Central memory CD4-positive, alpha-beta T cell (primary cell): ENCODE data around the gene PCDHB6.
"Not testable (repeated sequence)": the region's sequence is repeated elsewhere in the genome, so short reads cannot be mapped to it uniquely, and the experiment has no call there.

Experiments
- DNase-seq: peaks from one replicate; pipeline ENCODE4 v3.0.0; 2022
- total RNA-seq, 3 experiments: gene quantifications; one replicate each; lab custom pipeline; 2026; lab: John Stamatoyannopoulos, UW

PCDHB6 gene
- 0 to 0.04 (median 0) reads per million in 3 experiments for total RNA-seq

DNA sequence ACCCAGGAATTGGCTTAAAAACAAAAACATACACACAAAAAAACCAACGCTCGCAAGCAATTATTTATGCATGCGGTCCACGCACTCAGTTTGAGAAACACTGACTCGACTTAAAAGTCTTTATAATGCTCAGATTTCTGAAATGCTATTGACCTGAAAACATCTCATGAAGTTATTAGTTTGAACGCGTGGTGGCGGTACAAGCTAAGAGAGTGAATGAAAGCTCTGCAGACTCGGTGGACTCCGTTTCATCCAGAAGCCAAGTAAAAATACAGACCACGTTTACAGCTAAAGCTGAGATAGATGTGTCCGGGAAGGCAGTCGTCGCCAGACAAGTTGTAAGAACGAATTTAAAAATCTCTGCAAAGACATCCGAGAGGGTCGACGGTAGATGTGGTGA lies at the start of gene PCDHB6:
Gene PCDHB6 (plus strand): TSS at position 246 of the 400 bp plus-strand sequence. CDS start 201 bp downstream, outside the sequence.
- DNase-seq, result no peak

DNA sequence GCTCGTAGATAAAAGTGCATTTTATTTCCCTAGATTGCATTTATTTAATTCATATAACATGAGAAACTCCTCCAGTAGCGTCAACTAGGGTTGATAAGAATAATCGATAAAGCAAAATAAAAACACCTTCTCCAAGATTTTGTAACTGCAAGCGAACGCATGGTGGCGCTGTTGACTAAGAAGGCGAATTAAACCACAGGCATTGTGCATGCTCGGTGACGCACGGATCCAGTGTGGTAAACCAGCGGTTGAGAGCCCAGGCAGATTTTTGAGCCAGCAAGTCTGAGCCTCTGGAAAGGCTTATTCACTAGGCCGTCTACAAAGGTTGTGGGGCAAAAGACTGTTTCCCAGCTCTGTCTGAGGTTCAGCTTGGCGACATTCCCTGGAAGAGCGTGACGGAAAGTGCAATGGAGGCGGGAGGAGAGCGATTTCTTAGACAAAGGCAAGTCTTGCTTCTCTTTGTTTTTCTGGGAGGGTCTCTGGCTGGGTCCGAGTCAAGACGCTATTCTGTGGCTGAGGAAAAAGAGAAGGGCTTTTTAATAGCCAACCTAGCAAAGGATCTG lies 49.5 kb upstream of the PCDHB6 start, which contains the start of gene PCDHB3:
Gene PCDHB3 (plus strand): TSS at position 231 of the 563 bp plus-strand sequence. CDS start 177 bp downstream, at position 408.
- DNase-seq, result no peak

DNA sequence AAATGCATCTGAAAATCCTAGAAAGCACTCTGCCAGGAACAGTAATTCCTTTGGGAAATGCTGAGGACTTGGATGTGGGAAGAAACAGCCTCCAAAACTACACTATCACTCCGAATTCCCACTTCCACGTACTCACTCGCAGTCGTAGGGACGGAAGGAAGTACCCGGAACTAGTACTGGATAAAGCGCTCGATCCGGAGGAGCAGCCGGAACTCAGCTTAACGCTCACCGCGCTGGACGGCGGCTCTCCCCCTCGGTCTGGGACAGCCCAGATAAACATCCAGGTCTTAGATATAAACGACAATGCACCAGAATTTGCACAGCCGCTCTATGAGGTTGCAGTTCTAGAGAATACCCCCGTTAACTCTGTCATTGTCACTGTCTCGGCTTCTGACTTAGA lies 48.8 kb upstream of the PCDHB6 start:
- no peak for DNase-seq

DNA sequence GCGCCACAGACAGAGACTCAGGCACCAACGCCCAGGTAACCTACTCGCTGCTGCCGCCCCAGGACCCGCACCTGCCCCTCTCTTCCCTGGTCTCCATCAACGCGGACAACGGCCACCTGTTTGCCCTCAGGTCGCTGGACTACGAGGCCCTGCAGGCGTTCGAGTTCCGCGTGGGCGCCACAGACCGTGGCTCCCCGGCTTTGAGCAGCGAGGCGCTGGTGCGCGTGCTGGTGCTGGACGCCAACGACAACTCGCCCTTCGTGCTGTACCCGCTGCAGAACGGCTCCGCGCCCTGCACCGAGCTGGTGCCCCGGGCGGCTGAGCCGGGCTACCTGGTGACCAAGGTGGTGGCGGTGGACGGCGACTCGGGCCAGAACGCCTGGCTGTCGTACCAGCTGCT lies 47.8 kb upstream of the PCDHB6 start:
- not testable (repeated sequence) for DNase-seq

DNA sequence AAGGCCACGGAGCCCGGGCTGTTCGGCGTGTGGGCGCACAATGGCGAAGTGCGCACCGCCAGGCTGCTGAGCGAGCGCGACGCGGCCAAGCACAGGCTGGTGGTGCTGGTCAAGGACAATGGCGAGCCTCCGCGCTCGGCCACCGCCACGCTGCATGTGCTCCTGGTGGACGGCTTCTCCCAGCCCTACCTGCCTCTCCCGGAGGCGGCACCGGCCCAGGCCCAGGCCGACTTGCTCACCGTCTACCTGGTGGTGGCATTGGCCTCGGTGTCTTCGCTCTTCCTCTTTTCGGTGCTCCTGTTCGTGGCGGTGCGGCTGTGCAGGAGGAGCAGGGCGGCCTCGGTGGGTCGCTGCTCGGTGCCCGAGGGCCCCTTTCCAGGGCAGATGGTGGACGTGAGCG lies 47.4 kb upstream of the PCDHB6 start:
- not testable (repeated sequence) for DNase-seq

DNA sequence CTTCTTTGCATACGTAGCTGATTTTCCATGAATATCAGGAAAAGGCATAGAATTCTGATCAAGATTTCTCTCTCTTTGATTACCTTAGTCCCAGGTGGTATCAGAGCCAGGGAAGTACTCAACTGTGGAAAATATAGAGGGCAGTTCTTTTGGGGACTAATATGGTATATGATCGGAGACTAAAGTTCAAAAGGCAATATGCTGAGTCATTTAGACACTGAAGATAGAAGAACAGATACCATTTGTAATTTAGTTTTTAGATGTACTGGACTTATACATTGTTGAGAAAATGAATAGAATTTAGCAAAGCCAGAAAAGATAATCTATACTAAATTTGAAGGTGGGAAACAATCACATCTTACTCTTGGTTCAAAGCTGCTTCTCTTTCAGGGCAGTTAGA lies 44.5 kb upstream of the PCDHB6 start:
- DNase-seq, result no peak

DNA sequence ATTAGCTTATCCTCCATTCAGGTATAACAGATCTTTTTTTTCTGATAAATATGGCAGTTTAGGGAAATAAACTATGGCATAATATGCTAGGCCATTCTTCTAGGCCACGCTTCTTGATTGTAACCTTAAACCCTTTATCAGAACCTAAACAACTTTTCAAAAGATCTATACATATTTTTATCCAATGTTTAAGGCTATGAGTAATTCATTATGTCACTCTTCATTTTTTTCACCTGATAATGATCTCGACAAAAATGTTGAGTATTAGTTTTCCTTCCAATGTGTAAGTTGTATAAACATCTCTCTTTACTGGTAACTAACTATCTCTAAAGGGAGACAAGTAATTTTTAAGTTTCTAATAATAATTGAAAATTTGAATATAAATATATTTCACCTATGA lies 30.6 kb upstream of the PCDHB6 start:
- DNase-seq, result no peak

DNA sequence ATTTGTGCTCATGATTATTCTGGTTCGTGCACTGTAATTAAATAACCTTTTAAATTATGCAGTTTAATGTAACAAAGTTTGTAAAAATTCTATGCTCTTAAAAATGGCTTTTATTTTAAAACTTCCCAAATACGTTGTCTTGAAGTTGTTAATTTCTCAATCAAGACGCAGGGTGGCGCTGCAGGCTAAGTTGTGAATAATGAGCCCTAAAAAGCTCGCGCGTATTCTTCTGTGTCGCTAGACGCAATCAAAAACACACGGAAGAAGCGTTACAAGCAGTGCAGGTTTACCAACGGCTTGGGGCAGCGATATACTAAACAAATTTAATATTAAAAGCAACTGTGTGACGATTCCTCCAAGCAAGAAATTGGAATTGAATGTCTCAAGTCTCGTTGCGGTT lies 28.3 kb upstream of the PCDHB6 start, which contains the start of gene PCDHB4:
Gene PCDHB4 (plus strand): TSS at position 256 of the 400 bp plus-strand sequence. CDS start 181 bp downstream, outside the sequence.
- DNase-seq, result no peak

DNA sequence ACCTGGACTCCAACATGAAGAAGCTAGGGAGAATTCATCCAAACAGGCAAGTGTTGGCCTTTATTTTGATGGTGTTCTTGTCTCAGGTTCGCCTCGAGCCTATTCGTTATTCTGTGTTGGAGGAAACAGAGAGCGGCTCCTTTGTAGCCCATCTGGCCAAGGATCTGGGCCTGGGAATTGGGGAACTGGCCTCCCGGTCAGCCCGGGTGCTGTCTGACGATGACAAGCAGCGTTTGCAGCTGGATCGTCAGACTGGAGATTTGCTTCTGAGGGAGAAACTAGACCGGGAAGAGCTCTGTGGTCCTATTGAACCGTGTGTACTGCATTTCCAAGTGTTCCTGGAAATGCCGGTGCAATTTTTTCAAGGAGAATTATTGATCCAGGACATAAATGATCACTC lies 27.9 kb upstream of the PCDHB6 start:
- no peak for DNase-seq

DNA sequence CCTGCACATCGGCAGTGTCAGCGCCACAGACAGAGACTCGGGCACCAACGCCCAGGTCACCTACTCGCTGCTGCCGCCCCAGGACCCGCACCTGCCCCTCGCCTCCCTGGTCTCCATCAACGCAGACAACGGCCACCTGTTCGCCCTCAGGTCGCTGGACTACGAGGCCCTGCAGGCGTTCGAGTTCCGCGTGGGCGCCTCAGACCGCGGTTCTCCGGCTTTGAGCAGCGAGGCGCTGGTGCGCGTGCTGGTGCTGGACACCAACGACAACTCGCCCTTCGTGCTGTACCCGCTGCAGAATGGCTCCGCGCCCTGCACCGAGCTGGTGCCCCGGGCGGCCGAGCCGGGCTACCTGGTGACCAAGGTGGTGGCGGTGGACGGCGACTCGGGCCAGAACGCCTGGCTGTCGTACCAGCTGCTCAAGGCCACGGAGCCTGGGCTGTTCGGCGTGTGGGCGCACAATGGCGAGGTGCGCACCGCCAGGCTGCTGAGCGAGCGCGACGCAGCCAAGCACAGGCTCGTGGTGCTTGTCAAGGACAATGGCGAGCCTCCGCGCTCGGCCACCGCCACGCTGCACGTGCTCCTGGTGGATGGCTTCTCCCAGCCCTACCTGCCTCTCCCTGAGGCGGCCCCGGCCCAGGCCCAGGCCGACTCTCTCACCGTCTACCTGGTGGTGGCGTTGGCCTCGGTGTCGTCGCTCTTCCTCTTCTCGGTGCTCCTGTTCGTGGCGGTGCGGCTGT lies 26.3 kb upstream of the PCDHB6 start:
- not testable (repeated sequence) for DNase-seq

DNA sequence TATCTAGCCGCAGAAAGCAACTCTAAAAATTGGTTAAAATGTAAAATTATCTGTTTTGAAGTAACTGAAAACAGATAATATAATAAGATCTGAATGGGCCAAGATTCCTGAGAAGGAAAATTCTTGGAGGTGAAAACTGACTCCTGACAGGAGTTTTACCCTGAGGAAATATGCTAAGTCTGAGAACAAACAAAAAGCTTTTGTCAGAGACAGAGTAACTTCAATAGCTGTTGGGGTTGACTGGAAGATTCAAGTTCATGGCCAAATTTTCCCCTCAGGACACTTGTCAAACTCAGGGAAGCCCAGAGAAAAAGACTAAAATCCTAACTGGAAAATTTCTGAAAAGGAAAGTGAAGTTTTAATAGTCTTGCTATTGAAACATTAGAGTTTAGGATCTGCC lies 22.6 kb upstream of the PCDHB6 start:
- DNase-seq, result no peak

DNA sequence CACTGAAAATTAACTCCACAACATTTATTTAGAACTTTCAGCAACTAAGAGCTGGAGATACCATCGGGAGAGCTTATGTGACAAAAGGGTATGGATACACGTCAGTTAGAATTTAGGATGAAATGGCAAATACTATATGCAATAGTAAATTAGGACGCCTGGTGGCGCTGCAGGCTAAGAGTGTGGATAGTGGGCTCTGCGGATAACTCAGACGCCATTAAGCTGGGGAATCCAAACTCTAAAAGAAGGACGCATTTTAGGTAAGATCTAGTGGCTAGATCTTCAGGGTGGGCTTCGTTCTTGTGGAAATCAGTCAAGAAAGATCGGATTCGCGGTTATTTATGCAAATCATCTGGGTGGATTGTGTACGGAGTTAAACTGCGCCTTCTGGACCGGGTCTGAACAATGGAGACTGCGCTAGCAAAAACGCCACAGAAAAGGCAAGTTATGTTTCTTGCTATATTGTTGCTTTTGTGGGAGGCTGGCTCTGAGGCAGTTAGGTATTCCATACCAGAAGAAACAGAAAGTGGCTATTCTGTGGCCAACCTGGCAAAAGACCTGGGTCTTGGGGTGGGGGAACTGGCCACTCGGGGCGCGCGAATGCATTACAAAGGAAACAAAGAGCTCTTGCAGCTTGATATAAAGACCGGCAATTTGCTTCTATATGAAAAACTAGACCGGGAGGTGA lies 14.7 kb upstream of the PCDHB6 start, which contains the start of gene PCDHB5:
Gene PCDHB5 (plus strand): TSS at position 177 of the 688 bp plus-strand sequence. CDS start 229 bp downstream, at position 406.
- DNase-seq, result no peak

DNA sequence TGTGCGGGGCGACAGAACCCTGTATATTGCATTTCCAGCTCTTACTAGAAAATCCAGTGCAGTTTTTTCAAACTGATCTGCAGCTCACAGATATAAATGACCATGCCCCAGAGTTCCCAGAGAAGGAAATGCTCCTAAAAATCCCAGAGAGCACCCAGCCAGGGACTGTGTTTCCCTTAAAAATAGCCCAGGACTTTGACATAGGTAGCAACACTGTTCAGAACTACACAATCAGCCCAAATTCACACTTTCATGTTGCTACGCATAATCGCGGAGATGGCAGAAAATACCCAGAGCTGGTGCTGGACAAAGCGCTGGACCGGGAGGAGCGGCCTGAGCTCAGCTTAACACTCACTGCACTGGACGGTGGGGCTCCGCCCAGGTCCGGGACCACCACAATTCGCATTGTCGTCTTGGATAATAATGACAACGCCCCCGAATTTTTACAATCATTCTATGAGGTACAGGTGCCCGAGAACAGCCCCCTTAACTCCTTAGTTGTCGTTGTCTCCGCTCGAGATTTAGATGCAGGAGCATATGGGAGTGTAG lies 14.1 kb upstream of the PCDHB6 start:
- no peak for DNase-seq

DNA sequence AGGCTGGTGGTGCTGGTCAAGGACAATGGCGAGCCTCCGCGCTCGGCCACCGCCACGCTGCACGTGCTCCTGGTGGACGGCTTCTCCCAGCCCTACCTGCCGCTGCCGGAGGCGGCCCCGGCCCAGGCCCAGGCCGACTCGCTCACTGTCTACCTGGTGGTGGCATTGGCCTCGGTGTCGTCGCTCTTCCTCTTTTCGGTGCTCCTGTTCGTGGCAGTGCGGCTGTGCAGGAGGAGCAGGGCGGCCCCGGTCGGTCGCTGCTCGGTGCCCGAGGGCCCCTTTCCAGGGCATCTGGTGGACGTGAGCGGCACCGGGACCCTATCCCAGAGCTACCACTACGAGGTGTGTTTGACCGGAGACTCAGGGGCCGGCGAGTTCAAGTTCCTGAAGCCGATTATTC lies 12.5 kb upstream of the PCDHB6 start:
- not testable (repeated sequence) for DNase-seq

DNA sequence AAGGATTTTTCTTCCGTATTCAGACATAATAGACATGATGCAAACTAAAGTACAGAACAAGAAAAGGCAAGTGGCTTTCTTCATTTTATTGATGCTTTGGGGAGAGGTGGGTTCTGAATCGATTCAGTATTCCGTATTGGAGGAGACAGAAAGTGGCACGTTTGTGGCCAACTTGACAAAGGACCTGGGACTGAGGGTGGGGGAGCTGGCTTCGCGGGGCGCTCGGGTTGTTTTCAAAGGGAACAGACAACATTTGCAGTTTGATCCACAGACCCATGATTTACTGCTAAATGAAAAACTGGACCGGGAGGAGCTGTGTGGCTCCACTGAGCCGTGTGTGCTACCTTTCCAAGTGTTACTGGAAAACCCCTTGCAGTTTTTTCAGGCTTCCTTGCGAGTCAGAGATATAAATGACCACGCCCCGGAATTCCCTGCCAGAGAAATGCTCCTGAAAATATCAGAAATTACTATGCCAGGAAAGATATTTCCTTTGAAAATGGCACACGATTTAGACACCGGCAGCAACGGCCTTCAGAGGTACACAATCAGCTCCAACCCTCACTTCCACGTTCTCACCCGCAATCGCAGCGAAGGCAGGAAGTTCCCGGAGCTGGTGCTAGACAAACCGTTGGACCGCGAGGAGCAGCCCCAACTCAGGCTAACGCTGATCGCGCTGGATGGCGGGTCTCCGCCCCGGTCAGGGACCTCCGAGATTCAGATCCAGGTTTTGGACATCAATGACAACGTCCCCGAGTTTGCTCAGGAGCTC lies 551 bp downstream of the PCDHB6 start:
- no peak for DNase-seq

DNA sequence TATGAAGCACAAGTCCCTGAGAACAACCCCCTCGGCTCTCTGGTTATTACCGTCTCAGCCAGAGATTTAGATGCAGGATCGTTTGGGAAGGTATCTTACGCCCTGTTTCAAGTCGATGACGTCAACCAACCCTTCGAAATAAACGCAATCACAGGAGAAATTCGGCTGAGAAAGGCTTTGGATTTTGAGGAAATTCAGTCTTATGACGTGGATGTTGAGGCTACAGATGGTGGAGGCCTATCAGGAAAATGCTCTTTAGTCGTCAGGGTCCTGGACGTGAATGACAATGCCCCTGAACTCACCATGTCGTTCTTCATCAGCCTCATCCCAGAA lies 1.1 kb downstream of the PCDHB6 start:
- no peak for DNase-seq

DNA sequence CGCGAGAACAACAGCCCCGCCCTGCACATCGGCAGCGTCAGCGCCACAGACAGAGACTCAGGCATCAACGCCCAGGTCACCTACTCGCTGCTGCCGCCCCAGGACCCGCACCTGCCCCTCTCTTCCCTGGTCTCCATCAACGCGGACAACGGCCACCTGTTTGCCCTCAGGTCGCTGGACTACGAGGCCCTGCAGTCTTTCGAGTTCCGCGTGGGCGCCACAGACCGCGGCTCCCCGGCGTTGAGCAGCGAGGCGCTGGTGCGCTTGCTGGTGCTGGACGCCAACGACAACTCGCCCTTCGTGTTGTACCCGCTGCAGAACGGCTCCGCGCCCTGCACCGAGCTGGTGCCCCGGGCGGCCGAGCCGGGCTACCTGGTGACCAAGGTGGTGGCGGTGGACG lies 1.8 kb downstream of the PCDHB6 start:
- not testable (repeated sequence) for DNase-seq

DNA sequence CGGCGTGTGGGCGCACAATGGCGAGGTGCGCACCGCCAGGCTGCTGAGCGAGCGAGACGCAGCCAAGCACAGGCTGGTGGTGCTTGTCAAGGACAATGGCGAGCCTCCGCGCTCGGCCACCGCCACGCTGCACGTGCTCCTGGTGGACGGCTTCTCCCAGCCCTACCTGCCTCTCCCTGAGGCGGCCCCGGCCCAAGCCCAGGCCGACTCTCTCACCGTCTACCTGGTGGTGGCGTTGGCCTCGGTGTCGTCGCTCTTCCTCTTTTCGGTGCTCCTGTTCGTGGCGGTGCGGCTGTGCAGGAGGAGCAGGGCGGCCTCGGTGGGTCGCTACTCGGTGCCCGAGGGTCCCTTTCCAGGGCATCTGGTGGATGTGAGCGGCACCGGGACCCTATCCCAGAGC lies 2.2 kb downstream of the PCDHB6 start:
- DNase-seq, result not testable (repeated sequence)

DNA sequence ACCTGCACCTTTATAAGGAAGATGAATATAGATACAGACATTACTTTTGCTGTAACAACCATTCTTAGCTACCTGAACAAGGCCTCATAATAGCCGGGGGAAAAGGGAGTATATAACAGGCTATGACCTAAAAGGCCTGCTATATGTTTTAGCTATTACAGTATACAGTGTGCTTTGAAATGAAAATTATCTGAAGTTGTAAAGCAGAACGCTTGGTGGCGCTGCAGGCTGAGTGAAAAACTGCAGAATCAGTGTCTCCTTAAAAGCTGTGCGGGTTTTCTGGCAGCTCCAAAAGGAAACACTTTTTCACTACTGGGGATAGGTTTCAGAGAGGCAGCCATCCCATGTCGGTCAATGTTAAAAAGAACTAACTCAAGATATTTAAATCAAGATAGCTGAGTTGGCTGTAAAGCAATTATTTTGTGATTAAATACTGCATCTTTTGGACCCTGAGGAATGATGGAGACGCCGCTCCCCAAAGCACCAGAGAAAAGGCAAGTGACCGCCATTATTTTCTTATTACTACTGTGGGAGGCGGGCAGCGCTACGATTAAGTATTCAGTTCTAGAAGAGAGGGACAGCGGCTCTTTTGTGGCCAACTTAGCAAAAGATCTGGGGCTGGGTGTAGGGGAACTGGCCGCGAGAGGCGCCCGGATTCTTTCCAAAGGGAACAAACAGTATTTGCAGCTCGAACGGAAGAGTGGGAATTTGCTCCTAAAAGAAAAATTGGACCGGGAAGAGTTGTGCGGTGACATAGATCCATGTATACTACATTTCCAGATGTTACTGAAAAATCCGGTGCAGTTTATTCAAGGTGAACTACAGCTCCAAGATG lies 5.9 kb downstream of the PCDHB6 start:
- no peak for DNase-seq

DNA sequence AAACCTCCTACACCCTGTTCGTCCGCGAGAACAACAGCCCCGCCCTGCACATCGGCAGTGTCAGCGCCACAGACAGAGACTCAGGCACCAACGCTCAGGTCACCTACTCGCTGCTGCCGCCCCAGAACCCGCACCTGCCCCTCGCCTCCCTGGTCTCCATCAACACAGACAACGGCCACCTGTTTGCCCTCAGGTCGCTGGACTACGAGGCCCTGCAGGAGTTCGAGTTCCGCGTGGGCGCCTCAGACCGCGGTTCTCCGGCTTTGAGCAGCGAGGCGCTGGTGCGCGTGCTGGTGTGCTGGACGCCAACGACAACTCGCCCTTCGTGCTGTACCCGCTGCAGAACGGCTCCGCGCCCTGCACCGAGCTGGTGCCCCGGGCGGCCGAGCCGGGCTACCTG lies 7.5 kb downstream of the PCDHB6 start:
- DNase-seq, result not testable (repeated sequence)

DNA sequence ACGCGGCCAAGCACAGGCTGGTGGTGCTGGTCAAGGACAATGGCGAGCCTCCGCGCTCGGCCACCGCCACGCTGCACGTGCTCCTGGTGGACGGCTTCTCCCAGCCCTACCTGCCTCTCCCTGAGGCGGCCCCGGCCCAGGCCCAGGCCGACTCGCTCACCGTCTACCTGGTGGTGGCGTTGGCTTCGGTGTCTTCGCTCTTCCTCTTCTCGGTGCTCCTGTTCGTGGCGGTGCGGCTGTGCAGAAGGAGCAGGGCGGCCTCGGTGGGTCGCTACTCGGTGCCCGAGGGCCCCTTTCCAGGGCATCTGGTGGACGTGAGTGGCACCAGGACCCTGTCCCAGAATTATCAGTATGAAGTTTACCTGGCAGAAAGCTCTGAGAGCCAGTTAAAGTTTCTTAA lies 8.0 kb downstream of the PCDHB6 start:
- DNase-seq, result not testable (repeated sequence)
